ENCODE measurements around the gene NUMB. TPM values are rescaled to one million over a fixed set of nuclear protein-coding genes. Genes with fewer than 3 reads are reported as not detected.

The NUMB gene
- total and polyA plus RNA-seq, 2 of the 4 experiments (the other 2 are of a cell fraction) = 45.9 to 114 TPM

GRCh38 chr14:73364559-73364958 is 93.8 kb downstream of the NUMB start:
- Histone ChIP-seq H2BK20ac (ENCODE audit: low read depth, low read length) (no peak overlapping the region), H2BK120ac (ENCODE audit: low read depth, low read length) (no peak overlapping the region), H2BK15ac (ENCODE audit: low read depth, low read length) (no peak overlapping the region), H3K4me1 (ENCODE audit: control insufficient read depth, insufficient read depth, low read length) (no peaks in the 10 kb centered on the region), H3K23ac (ENCODE audit: low read depth, low read length) (no peak overlapping the region), H3K9ac (ENCODE audit: low read depth, low read length) (no peak overlapping the region), H4K91ac (ENCODE audit: insufficient read depth, low read depth, low read length) (no peak overlapping the region), H4K20me1 (ENCODE audit: insufficient read depth, low read length) (peaks cover 7% of the 10 kb centered on the region; the same call in 1 of the 2 replicates), H3K4me3 (ENCODE audit: insufficient read depth, low read depth, low read length) (no peak overlapping the region), H4K8ac (ENCODE audit: low read depth in 2 of 2, low read length in 2 of 2) (no peak overlapping the region), H2AK5ac (ENCODE audit: low read depth, low read length) (no peak overlapping the region), H3K4ac (ENCODE audit: low read depth, low read length) (no peak overlapping the region), H3K9me1 (ENCODE audit: insufficient read depth, low read length) (peaks cover 6% of the 10 kb centered on the region; the same call in 1 of the 2 replicates), H3K4me2 (ENCODE audit: low read depth, low read length) (no peak overlapping the region), H3K27me3 (ENCODE audit: control insufficient read depth, insufficient read depth, low read length) (no peaks in the 10 kb centered on the region), H3K56ac (ENCODE audit: extremely low read depth, insufficient read depth, low read length) (no peak overlapping the region), H3K36me3 (ENCODE audit: control insufficient read depth, insufficient read depth, low read length) (peaks cover 5% of the 10 kb centered on the region), H3K27ac (ENCODE audit: insufficient read depth, low read length) (no peak overlapping the region), H4K5ac (ENCODE audit: low read depth, low read length) (no peak overlapping the region), H3K79me1 (ENCODE audit: low read depth in 1 of 2, low read length in 2 of 2) (peaks cover 33 to 63% of the 10 kb centered on the region in 2 experiments), H3K14ac (replicated peaks; ENCODE audit: low read depth, low read length) (no peak overlapping the region), H2AFZ (replicated peaks; ENCODE audit: low read length, poor library complexity) (no peak overlapping the region), H2BK5ac (ENCODE audit: low read depth, low read length, poor library complexity, severe bottlenecking) (no peak overlapping the region), H2AK9ac (replicated peaks; ENCODE audit: low read depth, low read length, poor library complexity) (no peak overlapping the region), H3K9me3 (ENCODE audit: control insufficient read depth, insufficient read depth, low read length) (no peaks in the 10 kb centered on the region), H3K18ac (ENCODE audit: low read depth, low read length) (no peak overlapping the region)
- DNase-seq (no peak), ATAC-seq (ENCODE audit: low read depth) (no peak)
- dilution Hi-C loops (cut with HindIII; ENCODE audit: low sequenced_read_pairs, unreplicated experiment) = no loop called here
- in situ Hi-C loops (cut with MboI; ENCODE audit: low sequenced_read_pairs) = no loop called here
- BruUV-seq (replicated peaks) = no TSS peak
- TF ChIP-seq CEBPB (IDR thresholded peaks at IDR 0.05; ENCODE audit: low read depth, low read length) (no peak), RCOR1 (IDR thresholded peaks at IDR 0.05; ENCODE audit: insufficient replicate concordance, low read length) (no peak), RAD21 (IDR thresholded peaks at IDR 0.05; ENCODE audit: low read length) (no peak), POLR2A (IDR thresholded peaks at IDR 0.05; ENCODE audit: low read depth, low read length) (no peak), CHD1 (IDR thresholded peaks at IDR 0.05; ENCODE audit: low read depth, low read length) (no peak), SMC3 (IDR thresholded peaks at IDR 0.05; ENCODE audit: low read depth, low read length) (no peak), MXI1 (IDR thresholded peaks at IDR 0.05; ENCODE audit: borderline replicate concordance, low read depth, low read length) (no peak), BHLHE40 (IDR thresholded peaks at IDR 0.05; ENCODE audit: low read depth, low read length) (no peak), CTCF (conservative IDR thresholded peaks at IDR 0.05; ENCODE audit: low read depth, low read length) (no peak), MAZ (IDR thresholded peaks at IDR 0.05; ENCODE audit: borderline replicate concordance, low read depth, low read length) (no peak)
- intact Hi-C loops (cut with micrococcal nuclease) = no loop called here
- CTCF ChIA-PET = interaction anchor here (1.3 kb wide), 1 partner anchor 12 kb away, joined by 3 read pairs; no protein-coding TSS in a partner anchor
- POLR2A ChIA-PET (ENCODE audit: unreplicated experiment) = no interaction called here
- WGBS, 2 experiments (ENCODE audit: extremely low coverage in 2 of 2, insufficient read length in 1 of 2) = no CpG with 5 or more reads among the region's 2 CpGs

Measured in IMR-90 (cell line).